SK-MEL-5 (cell line): Measurements from ENCODE around the gene C14orf119. TPM values are rescaled to one million over a fixed set of nuclear protein-coding genes. Genes with fewer than 3 reads are reported as not detected.

Source experiments
- DNase-seq: peaks from one replicate; pipeline ENCODE4 v3.0.0-alpha.2; 2016; ENCODE audit warnings: low read depth, low spot score
- in situ Hi-C: cut with HindIII; loops from 2 replicates; pipeline ENCODE4 v1.10.0; 2016; ENCODE audit warnings: low sequenced_read_pairs, high pct_unique_total_duplicates, low pct_unique_long_range_greater_than_20kb
- total RNA-seq: library from RNA; depleted of rRNA; stranded (reverse); fragments of >200 nt; shearing (Covaris generic); gene quantifications from 2 replicates; pipeline ENCODE4 v1.2.3, GENCODE V29; 2014

The C14orf119 gene
- total RNA-seq, 1 experiment from 2014 or later, result 65.5 TPM

DNA sequence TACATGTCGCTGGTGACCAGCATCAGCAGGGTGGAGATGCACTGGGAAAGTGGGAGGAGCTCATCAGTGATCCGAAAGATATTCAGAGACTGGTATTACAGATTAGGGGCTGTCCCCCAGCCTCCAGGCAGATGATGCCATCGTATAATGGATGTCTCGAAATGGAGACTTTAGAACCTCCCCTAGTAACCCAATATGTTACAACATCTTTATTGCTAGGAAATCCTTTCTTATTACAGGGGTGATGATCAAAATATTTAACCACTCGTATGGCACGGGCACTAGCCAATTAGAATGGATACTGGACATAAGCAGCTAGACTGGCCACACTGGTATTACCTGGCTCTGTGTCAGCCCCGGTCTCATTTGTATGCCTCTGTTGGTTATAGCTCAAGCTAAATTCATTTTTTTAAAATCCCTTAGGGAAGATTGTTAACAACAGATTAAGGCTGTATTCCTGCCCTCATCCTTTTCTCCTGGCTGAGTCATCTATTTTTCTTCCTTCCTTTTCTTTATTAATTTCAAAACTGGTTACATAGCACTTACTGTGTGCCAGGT is 34.5 kb downstream of the C14orf119 start:
- in situ Hi-C loops, result no loop called here
- no peak for DNase-seq

DNA sequence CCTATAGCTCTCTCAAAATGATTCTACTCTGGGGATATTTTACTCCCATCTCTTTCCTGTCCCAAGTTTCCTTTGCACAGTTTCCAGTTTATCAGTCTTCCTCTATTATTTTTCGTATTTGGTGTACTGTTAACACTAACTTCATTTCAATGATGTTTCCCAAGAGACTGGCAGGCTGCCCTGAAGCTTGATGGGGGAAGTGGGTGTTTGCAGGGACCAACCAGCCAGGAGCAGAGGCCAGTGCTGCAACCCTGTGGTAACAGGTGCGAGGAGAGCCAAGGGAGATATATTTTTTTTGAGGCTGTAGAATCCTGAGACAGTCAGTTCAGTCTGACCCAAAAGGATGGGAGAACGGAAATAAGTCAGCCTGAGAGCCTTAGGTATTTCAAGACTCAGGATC is 35.6 kb downstream of the C14orf119 start:
- no peak for DNase-seq
- in situ Hi-C loops, result no loop called here

DNA sequence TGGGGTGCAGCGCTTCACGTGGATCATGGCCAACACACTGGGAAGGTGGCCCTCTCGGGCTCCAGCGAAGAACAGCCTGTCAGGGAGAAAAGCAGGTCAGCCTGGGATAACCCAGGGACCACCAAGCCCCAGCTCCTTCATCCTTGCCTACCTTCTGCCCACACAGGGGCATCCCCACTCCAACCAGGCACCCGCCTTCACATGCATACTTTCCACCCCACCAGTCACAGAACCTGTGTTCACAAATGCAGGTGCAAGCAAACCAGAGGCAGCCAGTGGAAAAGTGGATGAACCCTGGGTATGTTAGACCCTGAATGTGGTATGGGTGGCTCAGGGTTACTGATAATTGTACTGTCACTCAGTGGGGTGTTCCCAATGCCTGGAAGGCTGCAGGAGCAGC is 36.2 kb downstream of the C14orf119 start:
- DNase-seq, result no peak
- in situ Hi-C loops, result no loop called here

DNA sequence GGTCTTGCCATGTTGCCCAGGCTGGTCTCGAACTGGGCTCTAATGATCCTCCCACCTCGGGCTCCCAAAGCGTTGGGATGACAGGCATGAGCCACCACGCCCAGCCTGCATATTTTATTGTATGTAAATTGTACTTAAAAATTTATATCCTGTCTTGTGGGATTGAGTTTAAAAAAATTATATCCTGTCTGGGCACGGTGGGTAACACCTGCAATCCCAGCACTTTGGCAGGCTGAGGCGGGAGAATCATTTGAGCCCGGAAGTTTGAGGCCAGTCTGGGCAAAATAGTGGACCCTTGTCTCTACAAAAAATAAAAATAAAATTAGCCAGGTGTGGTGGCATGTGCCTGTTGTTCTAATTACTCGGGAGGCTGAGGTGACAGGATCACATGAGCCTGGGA is 37.7 kb downstream of the C14orf119 start:
- DNase-seq, result no peak
- in situ Hi-C loops, result no loop called here

DNA sequence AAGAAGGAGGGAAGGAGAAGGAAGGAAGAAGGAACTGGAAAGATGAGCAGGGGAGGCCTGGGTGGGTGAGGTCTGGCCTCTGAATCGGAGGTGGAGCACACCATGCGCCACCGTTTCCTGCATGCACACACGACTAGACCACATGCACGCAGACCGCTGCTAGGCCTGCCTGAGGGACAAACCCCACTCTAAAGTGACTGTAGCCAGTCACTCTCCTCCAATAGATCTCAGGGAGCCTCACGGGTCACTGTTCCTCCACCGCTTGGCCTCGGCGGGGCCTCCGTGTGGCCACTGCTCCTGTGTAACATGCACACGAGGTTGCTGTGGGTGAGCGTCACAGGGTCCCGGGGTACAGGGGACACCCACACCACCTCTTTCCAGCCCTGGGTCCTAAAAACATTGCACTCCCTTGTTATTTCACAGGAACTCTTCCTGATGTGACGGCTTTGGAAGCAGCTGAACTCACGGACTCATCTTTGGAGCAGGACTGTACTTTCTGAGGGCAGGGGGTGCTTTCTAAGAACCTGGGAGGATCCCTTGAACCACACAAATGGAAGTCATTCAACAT is 41.3 kb downstream of the C14orf119 start:
- in situ Hi-C loops, result no loop called here
- no peak for DNase-seq

DNA sequence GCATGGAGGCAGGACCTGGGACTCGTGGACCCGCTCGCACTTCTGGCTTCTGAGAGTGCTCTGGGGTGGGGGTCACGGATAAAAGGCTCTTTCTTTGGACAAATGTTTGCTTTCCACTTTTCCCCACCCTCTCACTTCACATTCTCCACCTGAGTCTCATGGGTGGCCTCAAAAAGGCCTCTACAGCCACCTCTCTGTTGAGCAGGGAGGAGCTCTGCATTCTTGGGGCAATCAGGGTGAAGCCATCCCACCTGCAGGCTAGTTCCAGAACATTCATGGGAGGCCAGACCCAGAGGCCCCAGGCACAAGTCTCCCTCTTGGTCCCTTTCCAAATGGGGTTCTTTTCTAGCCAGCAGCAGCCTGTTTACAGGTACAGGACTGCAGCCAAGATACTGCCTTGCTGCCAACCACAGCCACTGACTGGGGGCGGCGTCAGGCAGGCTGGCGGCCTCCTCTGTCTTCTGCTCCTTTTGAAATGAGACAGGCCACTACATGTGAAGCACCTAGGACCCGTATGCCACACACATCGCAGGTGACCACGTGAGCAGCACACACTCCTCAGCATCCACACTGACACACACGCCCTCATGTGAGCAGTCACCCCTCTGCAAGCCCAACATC is 42.0 kb downstream of the C14orf119 start:
- in situ Hi-C loops, result no loop called here
- DNase-seq, result no peak

DNA sequence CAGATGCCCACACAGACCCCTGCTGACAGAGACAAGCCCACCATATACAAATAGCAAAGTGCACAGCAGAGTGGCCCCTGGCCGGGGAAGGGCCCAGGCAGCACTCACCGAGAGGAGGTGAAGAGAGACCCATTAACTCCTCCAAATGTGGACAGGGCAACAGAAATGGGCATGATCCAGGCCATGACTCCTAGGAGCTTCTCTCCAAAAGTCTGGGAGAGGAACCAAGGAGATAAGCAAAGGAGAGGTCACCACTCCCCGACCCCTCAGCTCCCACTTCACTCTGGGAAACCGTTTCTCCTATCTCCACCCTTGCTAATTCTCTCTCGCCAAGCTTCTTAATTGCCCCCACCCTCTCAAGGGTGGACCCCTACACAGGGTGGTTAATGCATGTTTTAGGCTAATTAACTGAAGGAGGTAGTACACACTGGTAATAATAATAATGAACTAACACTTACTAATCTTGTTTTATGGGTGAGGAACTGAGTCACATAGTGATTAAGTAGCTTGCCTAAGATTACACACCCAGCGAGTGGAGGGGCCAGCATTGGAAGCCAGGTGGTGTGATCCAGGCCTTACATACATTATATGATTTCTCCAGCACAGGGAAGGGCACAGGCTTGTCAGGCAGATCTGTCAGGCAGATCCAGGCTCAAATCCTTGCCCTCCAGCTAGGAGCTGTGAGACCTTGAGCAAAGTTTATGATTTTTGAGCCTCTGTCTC is 42.7 kb downstream of the C14orf119 start:
- DNase-seq, result no peak
- in situ Hi-C loops, result no loop called here

DNA sequence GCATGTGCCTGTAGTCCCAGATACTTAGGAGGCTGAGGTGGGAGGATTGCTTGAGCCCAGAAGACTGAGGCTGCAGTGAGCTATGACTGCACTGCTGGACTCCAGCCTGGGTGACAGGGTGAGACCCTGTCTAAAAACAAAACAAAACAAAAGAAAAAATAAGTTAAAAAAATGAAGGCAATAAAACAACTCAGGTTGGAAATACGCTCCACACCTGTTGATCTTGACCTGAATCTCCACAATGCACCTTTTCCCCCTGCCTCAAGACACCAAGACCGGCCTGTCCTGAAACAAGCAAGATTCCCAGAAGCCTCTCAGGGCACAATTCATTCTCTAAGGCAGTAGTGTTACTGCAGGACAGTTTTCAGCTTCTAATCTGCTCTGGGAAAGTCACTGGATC is 44.6 kb downstream of the C14orf119 start:
- DNase-seq, result no peak
- in situ Hi-C loops, result no loop called here

DNA sequence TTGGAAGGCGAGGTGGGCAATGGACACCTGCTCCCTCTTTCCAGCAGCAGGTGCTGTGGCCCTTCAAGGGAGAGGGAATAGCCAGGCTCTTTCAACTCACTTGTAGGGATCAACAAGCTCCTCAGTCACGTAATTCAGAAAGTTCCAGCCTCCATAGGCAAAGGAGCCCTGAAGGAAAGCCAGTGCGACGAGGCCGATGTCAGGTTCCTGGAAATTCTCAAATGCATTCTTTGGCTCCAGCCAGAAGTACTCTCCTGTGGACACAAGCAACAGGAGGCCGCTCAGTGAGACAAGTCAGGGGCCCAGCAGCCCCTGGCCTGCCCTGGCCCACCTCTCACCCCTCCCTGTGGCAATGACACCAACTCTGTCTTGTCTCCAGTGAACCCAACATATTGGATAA is 45.1 kb downstream of the C14orf119 start:
- DNase-seq, result no peak
- in situ Hi-C loops, result no loop called here

DNA sequence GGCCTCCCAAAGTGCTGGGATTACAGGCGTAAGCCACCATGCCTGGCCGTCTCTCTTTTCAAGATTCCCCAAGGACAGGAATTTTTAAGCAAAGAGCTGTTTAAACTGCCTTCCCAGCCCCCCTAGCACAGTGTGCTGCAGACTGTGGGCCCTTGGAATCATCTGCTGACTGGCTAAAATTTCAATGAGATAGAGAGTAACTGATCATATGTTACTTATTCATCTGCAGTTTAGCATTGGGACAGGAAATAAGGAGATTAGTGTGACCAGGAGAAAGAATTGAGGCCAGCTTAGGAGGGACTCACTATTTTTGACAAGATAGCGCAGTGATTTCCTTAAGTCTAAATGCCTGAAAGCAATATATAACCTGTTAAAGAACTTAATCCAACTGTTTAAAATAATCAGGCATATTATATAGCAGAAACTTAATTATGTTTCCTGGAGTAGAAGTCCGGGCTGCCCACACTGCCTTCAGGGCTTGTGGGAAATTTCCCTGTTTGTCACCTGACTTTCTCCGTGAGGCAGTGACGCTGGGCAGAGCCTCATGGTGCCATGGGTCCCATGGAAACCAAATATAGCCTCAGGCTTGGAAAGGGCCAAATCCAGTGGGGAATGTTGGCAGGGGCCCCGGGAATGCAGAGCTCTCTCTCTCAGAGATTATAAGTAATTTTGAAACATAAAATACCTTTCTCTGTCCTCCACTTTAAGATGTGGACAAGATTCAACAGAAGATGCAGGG is 46.6 kb downstream of the C14orf119 start:
- in situ Hi-C loops, result no loop called here
- peak; percentile 95 for DNase-seq

DNA sequence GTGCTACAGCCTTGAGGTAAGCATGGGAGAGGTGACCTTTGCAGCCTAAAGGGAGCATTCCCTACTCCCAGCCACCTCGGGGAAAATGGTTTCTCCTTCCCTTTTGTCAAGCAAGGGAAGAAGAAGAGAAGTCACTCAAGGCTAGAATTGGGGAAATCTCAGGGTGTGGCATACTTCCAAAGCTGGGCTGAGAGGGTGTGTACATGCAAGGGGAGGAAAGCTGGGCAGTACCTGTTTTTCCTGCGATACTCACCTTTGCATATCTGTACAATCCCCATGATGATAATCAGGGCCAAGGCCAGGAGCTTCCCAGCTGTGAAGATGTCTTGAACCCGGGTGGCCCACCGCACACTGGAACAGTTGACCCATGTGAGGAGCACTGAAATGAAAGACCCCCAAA is 47.5 kb downstream of the C14orf119 start:
- no peak for DNase-seq
- in situ Hi-C loops, result no loop called here

DNA sequence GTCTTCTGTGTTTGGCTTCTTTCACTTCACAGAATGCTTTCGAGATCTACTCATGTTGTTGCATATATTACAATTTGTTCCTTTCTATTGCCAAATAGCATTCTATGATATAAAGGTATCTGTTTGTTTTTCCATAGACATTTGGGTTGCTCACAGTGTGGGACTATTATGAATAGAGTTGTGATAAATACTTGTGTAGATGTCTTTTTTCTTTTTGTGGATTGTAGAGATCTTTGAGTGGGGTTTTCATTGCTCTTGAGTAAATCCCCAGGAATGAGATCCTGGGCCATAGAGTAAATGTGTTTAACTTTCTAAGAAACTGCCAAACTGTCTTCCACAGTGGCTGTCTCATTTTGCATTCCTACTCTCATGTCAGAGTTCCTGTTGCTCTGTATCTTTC is 48.6 kb downstream of the C14orf119 start:
- no peak for DNase-seq
- in situ Hi-C loops, result no loop called here

DNA sequence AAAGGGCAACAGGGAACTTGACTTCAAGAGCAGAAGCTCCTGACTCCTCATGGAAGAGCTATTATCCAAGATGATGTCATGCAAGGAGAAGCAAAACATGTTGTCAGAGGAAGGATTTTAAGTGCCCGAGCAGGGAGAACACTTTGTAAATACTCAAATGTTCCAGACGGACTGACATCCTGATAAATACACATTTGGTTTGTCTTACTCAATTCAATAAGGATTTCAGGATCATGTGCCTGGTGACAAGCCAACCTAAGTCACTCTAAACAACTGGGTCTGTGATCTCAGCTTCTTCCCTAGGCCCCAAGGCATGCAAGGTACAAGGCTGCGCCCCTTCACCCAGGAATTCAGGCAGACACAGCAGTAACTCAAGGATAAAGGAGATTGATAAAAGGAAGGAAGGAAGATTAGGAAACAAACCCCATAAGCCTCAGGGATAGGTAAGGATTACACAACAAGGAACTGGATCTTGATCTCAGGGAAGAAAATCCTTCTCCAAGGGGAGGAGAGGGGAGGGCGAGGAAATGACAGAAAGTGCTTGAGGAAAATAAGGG is 50.6 kb downstream of the C14orf119 start:
- DNase-seq, result peak; percentile 29
- in situ Hi-C loops, result no loop called here

DNA sequence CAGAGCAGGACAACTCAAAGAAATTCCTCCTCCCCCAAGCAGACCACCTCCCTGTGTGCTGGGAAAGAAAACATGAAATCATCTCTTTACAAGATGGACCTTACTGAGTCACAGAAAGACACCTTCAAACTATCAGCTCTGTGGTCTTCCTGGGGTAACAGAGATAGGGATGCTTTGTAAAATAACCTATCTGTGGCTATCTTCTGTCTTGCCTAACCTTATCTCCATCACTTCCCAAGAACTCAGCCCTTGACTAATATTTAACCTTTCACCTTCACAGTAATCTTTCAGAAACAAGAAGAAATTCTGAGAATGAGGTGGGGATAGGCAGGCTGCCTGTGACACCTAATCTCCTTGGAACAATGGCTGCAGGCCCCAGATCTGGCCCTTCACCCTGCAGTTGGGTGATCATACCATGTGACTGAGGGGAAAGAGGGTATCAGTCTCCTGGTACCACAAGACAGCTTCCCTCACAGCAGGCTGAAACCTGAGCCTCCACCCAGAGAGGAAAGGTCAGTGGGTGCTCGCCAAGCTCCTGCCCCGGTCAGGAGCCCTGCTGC is 51.1 kb downstream of the C14orf119 start:
- in situ Hi-C loops, result no loop called here
- no peak for DNase-seq

DNA sequence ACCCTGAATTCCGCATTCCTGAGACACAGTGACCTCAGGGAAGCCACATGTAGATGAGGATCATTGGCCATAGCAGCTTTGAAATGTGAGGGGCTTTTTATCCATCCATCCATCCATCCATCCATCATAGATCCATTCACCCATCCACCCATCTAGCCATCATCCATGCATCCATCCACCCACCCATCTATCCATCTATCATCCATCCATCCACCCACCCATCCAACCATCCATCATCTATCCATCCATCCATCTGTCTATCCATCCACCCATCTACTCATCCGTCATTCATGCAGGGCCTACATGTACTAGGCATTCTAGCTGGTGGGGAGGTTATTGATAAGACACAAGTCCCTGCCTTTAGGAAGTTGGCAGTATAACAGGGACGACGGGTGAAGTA is 51.7 kb downstream of the C14orf119 start:
- in situ Hi-C loops, result no loop called here
- DNase-seq, result no peak

DNA sequence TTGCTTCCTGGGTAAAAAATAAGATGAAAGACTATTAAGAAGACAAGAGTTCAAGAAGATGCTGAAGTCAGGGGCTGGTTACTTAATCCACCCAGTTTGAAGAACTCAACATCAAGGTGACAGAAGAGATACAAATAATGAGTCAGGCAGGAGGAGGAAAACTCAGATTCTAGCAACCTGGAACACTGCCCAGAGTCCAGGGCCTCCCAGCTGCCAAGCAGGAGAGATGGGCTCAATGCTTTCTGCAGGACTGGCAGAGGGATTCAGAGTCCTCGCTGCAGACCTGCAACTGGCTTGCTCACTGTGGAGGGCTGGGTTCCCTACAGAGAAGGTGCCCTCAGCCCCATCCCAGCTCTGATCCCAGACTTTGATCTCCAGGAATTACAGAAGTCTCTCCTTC is 52.4 kb downstream of the C14orf119 start:
- in situ Hi-C loops, result no loop called here
- no peak for DNase-seq

DNA sequence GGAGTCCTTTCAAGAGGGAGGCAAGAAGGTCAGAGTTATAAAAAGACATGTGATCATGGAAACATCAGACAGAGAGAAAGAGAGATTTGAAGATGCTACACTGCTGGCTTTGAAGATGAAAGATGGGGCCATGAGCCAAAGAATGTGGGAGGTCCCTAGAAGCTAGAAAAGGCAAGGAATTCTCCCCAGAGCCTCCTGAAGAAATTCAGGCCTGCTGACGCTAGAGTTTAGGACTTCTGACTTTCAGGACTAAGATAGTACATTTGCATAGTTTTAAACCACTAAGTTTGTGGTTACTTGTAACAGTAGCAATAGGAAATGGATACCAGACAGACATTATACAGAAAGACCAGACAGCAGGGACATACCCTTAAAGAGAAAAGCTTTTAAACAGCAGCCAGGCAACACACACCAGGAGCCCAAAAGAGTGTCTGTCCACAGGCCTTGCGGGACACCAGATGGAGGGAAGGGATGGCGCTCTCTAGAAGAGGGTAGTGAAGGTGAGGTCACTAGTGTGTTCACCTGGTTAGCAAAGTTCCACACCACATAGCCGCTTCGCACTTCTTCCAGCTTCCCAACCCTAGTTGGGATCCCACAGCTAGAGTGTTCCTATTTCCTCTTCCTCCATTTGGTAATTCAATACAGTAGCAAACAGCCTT is 53.4 kb downstream of the C14orf119 start:
- in situ Hi-C loops, result no loop called here
- DNase-seq, result no peak
